Measurements from ENCODE around the gene NDOR1. TPM values are rescaled to one million over a fixed set of nuclear protein-coding genes. Genes with fewer than 3 reads are reported as not detected.

Gene NDOR1
- total RNA-seq, 1 experiment from 2014 or later = 4.9 TPM

DNA sequence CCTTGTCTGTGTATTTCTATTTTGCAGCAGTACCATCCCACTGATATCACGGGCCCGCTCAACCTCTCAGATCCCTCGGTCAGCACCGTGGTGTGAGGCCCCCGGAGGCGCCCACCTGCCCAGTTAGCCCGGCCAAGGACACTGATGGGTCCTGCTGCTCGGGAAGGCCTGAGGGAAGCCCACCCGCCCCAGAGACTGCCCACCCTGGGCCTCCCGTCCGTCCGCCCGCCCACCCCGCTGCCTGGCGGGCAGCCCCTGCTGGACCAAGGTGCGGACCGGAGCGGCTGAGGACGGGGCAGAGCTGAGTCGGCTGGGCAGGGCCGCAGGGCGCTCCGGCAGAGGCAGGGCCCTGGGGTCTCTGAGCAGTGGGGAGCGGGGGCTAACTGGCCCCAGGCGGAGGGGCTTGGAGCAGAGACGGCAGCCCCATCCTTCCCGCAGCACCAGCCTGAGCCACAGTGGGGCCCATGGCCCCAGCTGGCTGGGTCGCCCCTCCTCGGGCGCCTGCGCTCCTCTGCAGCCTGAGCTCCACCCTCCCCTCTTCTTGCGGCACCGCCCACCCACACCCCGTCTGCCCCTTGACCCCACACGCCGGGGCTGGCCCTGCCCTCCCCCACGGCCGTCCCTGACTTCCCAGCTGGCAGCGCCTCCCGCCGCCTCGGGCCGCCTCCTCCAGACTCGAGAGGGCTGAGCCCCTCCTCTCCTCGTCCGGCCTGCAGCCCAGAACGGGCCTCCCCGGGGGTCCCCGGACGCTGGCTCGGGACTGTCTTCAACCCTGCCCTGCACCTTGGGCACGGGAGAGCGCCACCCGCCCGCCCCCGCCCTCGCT, 37.5 kb upstream of the NDOR1 start:
- DNase-seq (ENCODE audit: low spot score) = no peak

DNA sequence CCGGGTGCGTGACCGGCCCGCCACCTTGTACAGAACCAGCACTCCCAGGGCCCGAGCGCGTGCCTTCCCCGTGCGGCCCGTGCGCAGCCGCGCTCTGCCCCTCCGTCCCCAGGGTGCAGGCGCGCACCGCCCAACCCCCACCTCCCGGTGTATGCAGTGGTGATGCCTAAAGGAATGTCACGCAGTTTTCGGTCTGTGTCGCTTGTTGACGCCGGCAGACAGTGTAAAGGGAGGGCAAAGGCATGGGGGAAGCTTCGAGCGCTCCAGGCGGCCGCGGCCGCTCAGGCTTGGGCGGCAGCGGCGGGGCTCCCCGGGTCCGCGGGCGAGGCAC, 37.0 kb upstream of the NDOR1 start:
- no peak for DNase-seq (ENCODE audit: low spot score)

DNA sequence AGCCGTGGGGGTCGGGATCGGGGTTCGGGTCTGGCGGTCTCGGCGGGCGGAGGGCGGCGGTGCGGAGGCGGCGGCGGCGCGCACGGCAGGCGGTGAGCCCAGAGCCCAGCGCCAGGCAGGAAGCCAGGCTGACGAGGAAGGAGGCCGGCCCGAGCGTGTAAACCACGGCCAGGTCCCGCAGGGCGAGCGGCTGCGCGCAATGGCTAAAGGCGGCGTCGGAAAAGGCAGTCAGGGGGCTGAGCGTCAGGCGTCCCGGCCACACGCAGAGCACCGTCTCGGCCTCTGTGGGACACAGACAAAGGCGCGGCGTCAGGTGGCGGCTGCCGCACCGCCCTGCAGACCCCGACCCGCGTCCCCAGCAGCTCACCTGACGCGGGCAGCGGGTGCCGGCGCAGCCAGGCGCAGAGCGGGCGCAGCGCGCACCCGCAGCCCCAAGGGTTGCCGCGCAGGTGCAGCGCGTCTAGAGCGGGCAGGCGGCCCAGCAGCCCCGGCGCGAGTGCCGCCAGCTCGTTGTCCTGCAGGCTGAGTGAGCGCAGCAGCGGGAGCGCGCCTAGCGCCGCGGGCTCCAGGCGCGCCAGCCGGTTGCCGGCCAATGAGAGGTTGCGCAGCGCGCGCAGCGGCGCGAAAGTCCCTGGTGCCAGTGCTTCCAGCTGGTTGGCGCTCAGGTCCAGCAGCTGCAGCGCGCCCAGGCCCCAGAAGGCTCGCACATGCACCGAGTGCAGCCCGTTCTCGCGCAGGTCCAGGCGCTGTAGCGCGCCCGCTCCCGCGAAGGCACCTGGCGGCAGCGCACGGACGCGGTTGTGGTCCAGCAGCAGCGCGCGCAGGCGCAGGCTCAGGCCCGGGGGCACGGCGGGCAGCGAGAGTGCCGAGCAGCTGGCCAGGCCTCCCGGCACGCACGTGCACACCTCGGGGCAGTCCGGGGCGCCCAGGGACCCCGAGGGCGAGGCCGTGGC, 36.3 kb upstream of the NDOR1 start:
- DNase-seq (ENCODE audit: low spot score) = no peak

DNA sequence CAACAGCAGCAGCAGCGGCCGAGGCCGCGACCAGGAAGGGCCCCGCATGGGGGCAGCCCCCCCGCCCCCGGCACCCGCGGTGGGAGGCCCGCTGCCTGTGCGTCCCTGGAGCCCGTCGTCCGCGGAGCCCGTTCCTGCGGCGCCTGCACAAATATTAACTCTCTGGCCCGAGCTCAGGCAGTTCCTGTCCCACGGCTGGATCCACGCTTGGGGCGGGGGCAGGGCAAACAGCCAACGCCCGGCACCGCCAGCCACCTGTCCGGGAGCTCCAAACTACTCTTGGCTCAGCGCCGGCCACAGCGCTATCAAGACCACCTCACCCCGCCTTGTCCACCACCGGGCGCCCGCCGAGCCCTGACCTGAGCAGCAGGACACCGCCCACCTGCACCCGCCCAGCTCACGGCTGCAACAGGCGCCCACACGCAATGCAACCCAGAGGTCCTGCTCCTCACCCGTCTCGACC, 35.6 kb upstream of the NDOR1 start, which contains the start of gene LRRC26:
Gene LRRC26, minus strand, starts transcription at position 156 of the 463 bp plus-strand sequence. Its CDS starts 108 bp downstream, at position 48.
- no peak for DNase-seq (ENCODE audit: low spot score)

DNA sequence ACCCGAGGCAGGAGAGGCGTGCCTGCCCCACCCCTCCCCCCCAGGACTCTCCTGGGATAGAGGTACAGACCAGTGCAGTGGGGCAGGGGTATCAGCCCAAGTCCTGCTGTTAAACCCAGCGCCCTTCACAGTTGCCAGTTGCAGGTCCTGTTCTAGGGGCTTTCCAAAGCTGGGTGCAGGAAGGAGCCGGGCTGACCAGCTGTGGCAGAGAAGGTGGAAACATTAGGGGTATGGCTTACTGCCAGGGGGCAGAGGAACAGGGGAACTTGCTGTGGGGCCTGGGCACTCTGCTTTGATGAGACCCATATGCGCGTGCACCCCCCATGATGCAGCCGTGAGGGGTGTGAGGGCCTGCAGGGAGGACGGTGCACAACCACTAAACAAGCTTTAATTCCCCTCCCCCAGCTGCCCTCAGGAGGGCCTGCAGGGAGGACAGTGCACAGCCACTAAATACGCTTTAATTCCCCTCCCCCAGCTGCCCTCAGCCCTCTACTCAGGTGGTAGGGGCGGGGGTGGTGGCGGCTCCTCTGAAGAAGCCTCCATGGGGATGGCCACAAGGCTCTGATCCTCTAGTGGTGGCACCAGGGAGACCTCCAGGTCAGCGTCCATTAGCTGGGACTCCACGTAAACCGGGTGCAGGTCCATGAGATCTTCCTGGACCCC, 34.9 kb upstream of the NDOR1 start:
- DNase-seq (ENCODE audit: low spot score) = no peak

DNA sequence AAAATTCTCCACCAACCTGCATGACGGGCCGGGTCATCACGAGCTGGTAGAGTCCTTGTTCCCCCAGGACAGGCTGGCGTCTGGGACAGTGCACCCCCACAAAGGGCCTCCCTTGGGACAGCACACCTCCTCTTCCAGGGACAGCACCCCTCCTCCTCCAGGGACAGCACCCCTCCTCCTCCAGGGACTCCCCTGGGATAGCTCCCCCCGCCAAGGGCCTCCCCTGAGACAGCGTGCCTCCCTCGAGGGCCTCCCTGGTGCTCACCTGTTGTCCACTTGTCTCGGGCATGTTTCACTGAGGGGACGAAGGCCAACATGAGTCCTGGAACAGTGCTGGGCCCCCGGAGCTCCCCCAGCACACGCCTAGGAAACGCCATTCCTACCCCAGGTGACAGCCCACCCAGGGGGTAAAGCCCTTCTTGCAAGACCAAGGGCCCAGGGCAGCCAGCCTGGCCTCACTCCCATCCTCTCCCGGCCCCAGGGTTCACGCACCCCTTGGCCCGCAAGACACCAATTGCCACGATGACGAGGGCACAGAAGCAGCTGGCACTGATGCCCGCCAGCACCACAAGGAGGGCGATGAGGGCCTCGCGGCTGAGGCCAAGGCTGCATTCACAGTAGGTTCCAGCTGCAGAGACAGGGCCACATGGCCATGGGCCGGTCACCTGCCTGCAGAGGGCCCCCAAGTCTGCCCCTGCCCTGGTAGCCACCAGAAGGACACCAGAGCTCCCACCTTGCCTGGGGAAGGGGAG, 34.2 kb upstream of the NDOR1 start:
- no peak for DNase-seq (ENCODE audit: low spot score)

DNA sequence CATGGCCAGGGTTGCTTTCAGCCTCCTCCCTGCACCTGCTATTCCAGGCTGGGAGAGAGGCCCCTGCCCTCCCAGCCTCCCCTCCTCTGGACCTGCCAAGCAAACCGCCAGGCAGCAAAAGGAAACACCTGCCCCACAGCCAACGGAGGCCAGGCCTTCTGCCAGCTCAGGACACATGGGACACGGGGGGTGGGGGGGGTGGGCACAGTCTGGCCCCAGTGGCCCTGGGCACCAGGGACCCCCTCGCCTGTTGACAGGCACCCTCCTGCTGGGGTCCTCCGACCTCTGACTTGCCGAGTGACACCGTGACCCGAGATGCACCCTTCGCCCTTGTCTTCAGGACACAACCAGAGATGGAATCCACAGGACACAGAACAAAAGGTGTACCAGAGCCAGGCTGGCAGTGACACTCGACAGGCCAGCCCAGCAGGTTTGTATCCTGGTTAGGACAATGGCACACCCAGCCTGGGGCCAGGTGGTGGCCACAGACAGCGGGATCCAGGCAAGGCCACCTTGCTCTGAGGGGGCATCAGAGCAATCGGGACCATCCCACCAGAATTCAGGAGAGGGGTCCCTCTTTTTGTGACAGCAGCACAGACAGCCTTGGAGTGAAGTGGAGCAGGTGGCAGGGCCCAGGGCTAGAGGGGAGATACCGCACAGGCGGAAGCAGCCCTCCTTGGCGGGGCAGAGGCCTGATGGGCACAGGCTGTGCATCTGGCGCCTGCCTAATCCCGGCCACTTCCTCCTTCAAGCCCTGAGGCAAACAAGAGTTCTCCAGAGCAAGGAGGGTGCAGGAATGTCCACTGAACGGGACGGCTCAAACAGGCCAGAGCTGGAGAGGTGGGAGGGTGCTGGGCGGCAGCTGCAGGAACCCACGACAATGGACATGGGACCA, 32.4 kb upstream of the NDOR1 start:
- DNase-seq (ENCODE audit: low spot score) = no peak

DNA sequence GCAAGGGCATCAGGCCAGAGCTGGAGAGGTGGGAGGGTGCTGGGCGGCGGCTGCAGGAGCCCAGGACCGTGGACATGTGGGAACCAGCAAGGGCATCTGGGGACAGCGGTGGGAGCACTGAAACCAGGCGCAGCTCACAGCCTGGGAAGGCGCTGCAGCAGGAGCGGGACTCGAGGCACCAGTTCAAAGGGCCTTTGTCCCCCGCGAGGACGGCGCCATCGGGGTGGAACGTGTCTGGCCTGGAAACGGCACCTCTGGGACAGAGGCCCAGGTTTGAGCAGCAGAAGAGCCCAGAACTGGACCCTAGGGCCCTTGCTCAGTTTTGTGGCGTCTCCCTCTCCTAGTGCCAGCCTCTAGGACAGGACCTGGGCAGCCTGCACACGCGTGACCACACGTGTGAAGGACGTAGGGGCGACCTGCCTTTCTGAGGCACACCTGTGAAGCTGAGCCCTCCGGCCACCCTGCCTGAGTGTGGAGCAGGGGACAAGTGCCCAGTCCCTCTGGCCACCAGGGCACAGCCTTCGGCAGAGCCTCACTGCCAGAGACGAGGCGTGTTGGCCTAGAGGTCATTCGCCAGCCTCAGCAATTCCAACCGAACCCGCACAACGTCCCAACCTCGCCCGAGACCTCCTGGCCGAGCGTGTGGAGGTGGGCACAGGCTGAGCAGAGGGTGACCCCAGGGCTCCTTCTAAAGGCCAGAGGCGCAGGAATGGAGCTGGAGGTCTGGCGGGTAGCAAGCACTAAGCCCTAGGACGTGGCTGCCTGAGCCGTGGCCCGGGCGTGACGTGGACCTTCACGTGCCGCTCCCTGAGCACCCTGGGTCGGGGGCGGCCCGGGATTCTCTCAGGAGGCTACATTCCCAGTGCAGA, 31.5 kb upstream of the NDOR1 start:
- no peak for DNase-seq (ENCODE audit: low spot score)

DNA sequence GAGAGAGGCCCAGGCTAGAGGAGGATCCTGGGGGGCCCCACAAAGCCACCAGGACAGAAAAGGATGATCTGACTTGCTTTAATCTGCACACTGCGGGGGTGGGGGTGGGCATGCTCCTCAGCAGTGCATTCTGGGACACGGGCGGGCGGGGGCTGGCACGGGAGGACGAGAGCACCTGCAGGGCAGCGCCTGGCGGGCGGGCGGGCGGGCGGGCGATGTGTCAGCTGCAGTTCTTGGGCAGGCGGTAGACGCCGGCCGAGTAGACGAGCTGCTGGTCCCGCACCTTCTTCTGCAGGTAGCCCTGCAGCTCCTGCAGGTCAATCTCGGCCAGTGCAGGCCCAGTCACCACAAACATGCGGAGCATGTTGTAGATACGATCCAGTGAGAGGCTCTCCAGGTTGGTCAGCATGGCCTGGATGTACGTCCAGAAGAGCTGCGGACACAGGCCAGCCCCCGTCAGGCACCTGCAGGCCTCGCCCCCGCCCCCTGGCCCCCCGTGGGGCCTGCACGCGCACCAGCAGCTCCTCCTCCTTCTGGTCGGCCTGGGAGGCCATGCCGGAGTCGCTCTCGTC, 30.7 kb upstream of the NDOR1 start:
- DNase-seq (ENCODE audit: low spot score) = no peak

DNA sequence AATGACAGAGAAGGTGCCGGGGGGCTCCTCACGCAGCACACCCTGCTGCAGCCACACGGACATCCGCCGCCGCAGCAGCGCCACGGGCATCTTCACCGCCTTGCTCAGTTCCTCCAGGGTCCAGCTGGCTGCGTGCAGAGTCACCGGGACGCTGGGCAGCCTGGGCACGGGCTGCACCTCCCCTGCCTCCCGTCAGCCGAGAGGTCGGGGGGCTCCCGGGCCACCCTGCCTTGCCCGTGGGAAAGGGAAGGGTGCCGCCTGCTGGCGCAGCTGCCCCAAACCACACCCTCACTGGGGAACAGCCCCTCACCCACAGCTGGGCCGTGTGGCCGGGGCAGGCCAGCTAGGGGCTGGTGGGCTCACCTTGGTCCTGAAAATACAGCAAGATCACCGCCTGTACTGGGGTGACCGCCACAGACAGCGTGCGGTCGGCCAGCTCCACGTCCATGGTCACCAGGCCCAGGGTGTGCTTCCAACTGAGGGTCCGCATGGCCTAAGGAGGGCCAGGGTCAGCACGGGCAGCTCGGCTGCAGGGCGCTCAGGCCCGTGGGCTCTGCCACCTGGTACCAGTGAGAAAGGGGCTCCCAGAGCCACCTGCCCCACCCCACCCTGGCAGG, 30.0 kb upstream of the NDOR1 start:
- no peak for DNase-seq (ENCODE audit: low spot score)

DNA sequence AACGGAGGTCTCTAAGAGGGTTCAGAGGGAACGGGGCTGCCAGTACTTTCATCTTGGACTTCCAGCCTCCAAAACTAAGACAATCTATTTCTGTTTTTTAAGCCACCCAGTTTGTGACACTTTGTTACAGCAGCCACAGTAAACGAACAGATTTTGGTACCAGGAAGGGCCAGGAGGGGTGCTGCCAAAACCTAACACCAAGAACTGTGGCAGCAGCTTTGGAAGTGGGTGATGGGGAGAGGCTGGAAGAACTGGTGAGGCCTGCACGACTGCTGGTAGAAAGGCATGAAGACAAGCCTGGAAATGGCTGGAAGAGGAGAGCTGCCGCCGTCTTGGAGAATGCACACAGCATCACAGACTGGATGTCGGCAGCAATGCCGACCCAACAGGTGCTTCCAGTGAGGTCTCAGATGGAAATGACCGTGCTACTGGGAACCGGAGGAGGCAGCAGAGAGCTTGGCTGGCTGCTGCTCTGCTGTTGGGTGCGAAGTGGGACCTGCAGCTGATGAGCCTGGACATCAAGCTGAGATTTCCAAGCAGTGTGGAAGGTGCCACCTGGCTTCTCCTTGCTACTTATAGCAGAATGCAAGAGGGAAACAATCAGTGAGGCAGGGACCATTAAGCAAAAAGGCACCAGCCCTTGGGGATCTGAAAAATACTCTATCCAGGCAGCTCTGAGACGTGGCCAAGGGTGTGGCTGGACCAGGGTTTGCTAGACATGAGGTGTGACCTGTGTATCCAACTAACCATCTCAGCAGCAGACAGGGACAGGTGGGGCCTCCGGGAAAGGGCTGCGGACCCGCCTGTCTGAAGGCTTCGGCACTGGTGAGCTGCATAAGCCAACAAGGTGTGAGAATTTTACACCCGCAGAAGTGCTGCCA, 29.0 kb upstream of the NDOR1 start:
- DNase-seq (ENCODE audit: low spot score) = no peak

DNA sequence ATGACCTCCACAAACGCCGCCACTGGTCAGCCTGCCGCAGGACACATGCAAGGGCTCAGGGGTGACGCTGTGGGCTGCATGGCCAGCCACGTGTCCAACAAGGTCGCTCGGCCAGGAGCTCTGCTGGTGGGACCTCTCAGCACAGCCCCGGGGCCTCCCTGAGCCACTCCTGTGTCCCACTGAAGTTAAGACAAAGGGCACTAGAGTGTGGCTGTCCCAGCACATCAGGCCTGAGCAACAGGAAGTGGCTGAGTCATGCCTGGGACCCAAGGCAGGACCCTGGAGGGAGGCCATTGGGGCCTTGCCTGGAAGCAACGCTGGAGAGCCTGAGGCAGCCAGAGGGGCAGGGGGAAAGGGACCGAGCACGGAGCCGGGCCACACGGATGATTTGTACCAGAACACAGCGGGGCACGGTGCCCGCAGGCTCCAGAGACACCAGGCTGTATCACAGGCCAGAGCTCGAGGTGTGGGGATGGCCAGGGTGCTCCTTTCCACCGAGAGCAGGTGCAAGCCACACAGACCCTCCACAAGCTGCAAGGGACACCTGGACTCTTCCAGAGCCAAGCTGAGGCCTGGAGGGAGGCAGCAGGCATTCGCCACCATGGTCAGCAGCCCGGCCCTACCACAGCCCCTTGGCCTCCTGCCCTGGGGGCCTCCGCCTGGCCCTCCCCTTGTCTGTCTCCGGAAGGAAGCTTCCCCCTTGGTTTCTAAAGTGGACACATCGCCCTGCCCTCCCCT, 27.1 kb upstream of the NDOR1 start:
- DNase-seq (ENCODE audit: low spot score) = no peak

DNA sequence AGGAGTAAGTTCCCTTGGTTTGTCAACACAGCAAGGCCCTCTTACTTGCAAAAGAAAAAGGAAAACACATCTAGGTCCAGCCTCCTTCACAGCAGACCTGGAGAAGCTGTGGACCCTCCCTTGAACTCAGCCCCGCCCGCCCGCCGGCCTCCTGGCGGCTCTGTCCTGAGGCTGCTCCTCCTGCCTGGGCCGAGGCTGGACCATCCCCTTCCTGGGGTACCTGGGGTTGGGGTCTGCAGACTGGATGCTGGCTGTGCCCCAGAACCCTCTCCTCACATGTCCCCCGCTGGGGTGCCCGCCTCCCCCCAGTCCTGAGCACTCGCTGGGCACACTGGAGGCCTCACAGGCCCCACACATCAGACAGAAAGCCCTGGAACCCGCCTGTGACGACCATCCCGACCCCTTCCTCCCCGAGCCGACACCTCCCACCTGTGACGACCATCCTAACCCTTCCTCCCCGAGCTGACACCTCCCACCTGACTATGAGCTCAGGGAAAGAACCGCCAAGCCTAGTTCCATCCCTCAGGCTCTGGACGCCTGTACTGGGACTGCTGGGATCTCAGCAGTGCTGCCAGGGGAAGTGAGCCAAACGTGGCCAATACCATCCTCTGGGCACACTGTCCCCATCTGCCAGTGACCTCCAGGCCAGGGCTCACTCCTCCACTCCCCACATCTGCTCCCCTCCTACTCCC, 26.4 kb upstream of the NDOR1 start:
- no peak for DNase-seq (ENCODE audit: low spot score)

DNA sequence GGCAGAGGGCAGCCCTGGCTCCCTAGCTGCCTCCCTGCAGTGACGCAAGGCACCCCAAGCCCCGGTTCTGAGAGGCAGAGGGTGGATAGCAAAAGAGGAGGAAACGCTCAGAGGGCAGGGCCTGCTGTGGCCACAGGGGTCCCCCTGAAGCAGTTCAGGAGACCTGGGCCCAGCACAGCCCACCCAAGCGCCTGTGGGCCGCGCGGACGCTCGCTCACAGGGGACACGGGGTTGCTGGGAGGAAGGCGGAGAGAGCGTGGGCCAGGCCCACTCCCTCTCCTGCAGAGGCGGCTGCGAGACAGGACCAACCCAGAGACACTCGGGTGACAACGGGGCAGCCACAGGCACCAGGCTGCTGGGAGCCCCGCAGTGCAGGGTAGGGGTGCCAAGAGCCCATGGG, 25.7 kb upstream of the NDOR1 start:
- DNase-seq (ENCODE audit: low spot score) = no peak

DNA sequence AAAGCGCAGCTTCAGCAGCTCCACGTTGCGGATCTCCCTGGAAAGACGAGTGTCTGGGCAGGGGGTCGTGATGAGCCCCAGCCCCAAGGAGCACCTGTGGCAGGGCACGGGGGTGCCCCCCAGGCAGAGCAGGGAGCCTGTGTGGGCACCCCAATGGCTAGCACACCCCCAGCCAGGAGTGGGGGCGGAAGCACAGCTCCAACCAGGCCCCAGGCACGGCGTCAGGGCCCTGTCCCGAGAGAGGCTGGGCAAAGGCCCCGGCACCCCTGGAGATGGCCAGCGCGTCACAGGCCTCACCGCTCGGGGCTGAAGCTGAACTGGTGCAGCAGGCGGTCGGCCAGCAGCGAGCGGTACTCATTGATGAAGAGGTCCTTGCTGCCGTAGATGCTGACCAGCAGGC, 25.0 kb upstream of the NDOR1 start:
- DNase-seq (ENCODE audit: low spot score) = no peak

DNA sequence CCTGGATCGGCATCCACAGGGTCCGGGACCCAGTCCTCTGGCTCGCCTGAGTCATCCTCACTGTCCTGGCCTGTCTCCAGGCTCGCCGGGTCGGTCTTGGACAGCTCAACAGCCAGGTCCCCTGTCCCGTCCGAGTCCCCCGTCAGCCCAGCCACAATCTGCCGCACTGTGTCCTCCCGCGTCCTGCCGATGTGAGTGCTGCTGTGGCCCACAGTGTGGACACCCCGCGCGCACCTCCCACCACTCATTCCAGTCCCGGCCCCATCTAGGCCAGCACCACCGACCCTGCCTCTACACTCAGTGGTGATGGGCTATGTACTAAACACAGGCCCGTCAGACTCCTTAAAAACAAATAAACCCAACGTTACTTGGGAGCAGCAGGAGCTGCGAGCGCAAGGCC, 23.8 kb upstream of the NDOR1 start:
- DNase-seq (ENCODE audit: low spot score) = no peak
